CD4-positive, CD25-positive, alpha-beta regulatory T cell (primary cell): ENCODE results near the gene LTV1. TPM values are rescaled to one million over a fixed set of nuclear protein-coding genes. Genes with fewer than 3 reads are reported as not detected.

Source experiments
- ATAC-seq, 2 donors: fragments of 150-1000 bp; cut with Tn5 transposase; one replicate each; pipeline ENCODE4 v1.10.0; 2021; ENCODE audit warnings: low read depth in 2 of 2, moderate number of reproducible peaks in 2 of 2, moderate library complexity in 1 of 2
- DNase-seq, 3 donors: peaks; one replicate each; pipeline versions ENCODE4 v3.0.0 to v3.0.0-alpha.2; 2012 to 2022; ENCODE audit warnings: mixed read lengths in 1 of 3
- H3K27ac ChIP-seq: one replicate; pipeline ENCODE4 v1.7.0; 2013; ENCODE audit warnings: mild to moderate bottlenecking, low read length; ENCODE audit not compliant: insufficient read depth, poor library complexity, severe bottlenecking
- H3K27me3 ChIP-seq: one replicate; pipeline ENCODE4 v1.7.0; 2013; ENCODE audit warnings: low read length; ENCODE audit not compliant: control insufficient read depth, insufficient read depth
- H3K36me3 ChIP-seq: one replicate; pipeline ENCODE4 v1.7.0; 2013; ENCODE audit warnings: mild to moderate bottlenecking, low read length, moderate library complexity; ENCODE audit not compliant: control insufficient read depth, insufficient read depth
- H3K4me1 ChIP-seq: 2 replicates; pipeline ENCODE4 v1.7.0; 2013; ENCODE audit warnings: mild to moderate bottlenecking, low read length; ENCODE audit not compliant: insufficient read depth, control insufficient read depth, poor library complexity, severe bottlenecking
- H3K4me3 ChIP-seq: one replicate; pipeline ENCODE4 v1.7.0; 2013; ENCODE audit warnings: low read depth, mild to moderate bottlenecking, low read length, moderate library complexity
- H3K9me3 ChIP-seq, 2 experiments: 1 replicate in 1 of 2; 2 replicates in 1 of 2; pipeline ENCODE4 v1.7.0; 2013; ENCODE audit warnings: low read length in 2 of 2, mild to moderate bottlenecking in 1 of 2, moderate library complexity in 1 of 2; ENCODE audit not compliant: control insufficient read depth in 2 of 2
- H3K27ac Mint-ChIP-seq, 3 donors: one replicate each; pipeline ENCODE4 v1.8.0; 2020 to 2022; ENCODE audit warnings: mild to moderate bottlenecking in 3 of 3, mixed read lengths in 3 of 3, moderate library complexity in 2 of 3
- H3K27me3 Mint-ChIP-seq: one replicate; pipeline ENCODE4 v1.8.0; 2022; ENCODE audit warnings: mild to moderate bottlenecking, mixed read lengths
- H3K36me3 Mint-ChIP-seq: one replicate; pipeline ENCODE4 v1.8.0; 2020; ENCODE audit warnings: mixed read lengths
- H3K4me1 Mint-ChIP-seq, 4 donors: one replicate each; pipeline ENCODE4 v1.8.0; 2020 to 2022; ENCODE audit warnings: mixed read lengths in 4 of 4, mild to moderate bottlenecking in 1 of 4
- H3K4me3 Mint-ChIP-seq, 4 donors: one replicate each; pipeline ENCODE4 v1.8.0; 2020 to 2022; ENCODE audit warnings: mild to moderate bottlenecking in 4 of 4, mixed read lengths in 4 of 4, moderate library complexity in 3 of 4
- H3K9me3 Mint-ChIP-seq, 7 donors: one replicate each; pipeline ENCODE4 v1.8.0; 2020 to 2022; ENCODE audit warnings: mixed read lengths in 7 of 7, mild to moderate bottlenecking in 3 of 7, moderate library complexity in 2 of 7
- polyA plus RNA-seq, 4 donors: library from polyadenylated mRNA; unstranded; fragments of 300-500 nt; fragmentation: Illumina TruSeq; gene quantifications; one replicate each; pipeline ENCODE4 v1.2.3, GENCODE V29; 2021
- total RNA-seq: library from RNA; stranded (reverse); gene quantifications from one replicate; pipeline ENCODE4 v1.2.3, GENCODE V29; 2022

Gene LTV1
- total and polyA plus RNA-seq, 5 donors from 2014 or later, result 17.4 to 24.2 (median 19.0) TPM

DNA sequence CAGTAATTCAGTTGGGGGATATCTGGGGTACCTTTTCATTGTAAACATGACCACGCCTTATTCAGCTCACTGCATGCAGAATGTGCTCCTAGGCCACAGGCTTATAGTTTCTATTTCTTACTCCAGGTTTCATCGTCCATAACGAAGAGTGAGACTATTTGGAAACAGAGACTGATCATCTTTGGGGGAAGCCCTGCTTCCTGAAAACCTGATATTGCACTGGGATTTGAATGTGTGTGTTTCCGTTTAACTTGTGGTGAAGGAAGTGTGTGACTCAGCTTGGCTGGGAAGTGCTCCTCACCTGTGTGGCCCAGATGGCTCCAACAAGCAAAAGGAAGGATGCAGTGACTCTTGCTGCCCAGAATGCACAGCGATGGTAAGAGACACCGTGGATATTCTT is 19.6 kb upstream of the LTV1 start:
- H3K27ac ChIP-seq, result no peak overlapping the region
- H3K36me3 ChIP-seq, result peaks cover 14% of the 10 kb centered on the region
- H3K4me1 Mint-ChIP-seq, result peaks cover 0 to 4% (median under 1%) of the 10 kb centered on the region in 4 donors
- H3K4me3 ChIP-seq, result no peak overlapping the region
- H3K27ac Mint-ChIP-seq, result no peak overlapping the region
- no peaks in the 10 kb centered on the region for H3K27me3 Mint-ChIP-seq
- H3K4me3 Mint-ChIP-seq, result no peak overlapping the region
- H3K4me1 ChIP-seq, result no peaks in the 10 kb centered on the region
- no peak for ATAC-seq
- DNase-seq, result no peak
- peaks cover 18% of the 10 kb centered on the region for H3K36me3 Mint-ChIP-seq
- no peaks in the 10 kb centered on the region for H3K27me3 ChIP-seq
- H3K9me3 ChIP-seq, result no peaks in the 10 kb centered on the region
- H3K9me3 Mint-ChIP-seq, result no peaks in the 10 kb centered on the region

DNA sequence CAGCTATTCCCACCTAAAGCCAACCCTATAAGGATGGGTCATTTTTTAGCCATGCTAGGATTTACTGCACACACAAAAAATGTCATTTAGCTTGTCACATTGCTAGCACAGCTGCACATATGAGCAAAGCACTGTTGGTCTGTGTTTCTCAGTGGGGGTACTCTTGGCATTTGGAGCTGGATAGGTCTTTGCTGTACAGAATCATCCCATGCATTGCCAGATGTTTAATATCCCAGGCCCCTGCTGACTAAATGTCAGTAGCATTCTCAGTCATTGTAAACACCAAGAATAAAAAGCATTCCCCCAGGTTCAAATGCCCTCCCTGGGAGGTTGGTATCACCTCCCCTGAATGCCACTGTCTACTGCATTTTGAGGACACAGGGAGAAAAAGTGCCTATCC is 14.6 kb upstream of the LTV1 start:
- H3K27ac ChIP-seq, result no peak overlapping the region
- peaks cover 9% of the 10 kb centered on the region for H3K36me3 ChIP-seq
- Mint-ChIP-seq H3K4me3 (no peak overlapping the region), H3K4me1 (no peaks in the 10 kb centered on the region), H3K27me3 (no peaks in the 10 kb centered on the region), H3K9me3 (no peaks in the 10 kb centered on the region), H3K36me3 (peaks cover 5% of the 10 kb centered on the region), H3K27ac (no peak overlapping the region)
- no peaks in the 10 kb centered on the region for H3K27me3 ChIP-seq
- H3K9me3 ChIP-seq, result no peaks in the 10 kb centered on the region
- H3K4me3 ChIP-seq, result no peak overlapping the region
- DNase-seq (no peak), ATAC-seq (no peak)
- no peaks in the 10 kb centered on the region for H3K4me1 ChIP-seq

DNA sequence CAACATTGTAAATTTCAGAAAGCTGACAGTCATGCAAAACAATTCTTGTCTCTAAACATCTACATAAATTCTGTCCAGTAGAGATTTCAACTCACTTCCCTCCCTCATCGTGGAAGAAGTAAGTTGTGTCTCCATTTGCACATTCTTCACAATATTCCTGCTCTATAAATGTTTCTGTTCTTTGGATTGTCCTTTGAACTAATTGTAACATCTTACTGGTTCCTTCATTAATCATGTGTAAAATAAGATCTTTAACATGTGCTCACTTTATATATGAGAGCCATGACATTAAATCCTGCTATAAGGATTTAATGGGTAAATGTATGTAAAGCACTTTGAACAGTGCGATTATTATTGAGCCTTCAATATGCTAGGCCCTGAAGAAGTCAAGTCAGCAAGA is 7.0 kb upstream of the LTV1 start:
- Mint-ChIP-seq H3K4me1 (no peaks in the 10 kb centered on the region), H3K27ac (peak overlapping the region in 1 of 3 donors; percentile 7), H3K36me3 (no peaks in the 10 kb centered on the region), H3K4me3 (no peak overlapping the region), H3K9me3 (no peaks in the 10 kb centered on the region), H3K27me3 (no peaks in the 10 kb centered on the region)
- no peak for ATAC-seq
- Histone ChIP-seq H3K27ac (no peak overlapping the region), H3K27me3 (no peaks in the 10 kb centered on the region), H3K4me3 (no peak overlapping the region), H3K9me3 (no peaks in the 10 kb centered on the region), H3K36me3 (no peaks in the 10 kb centered on the region), H3K4me1 (no peaks in the 10 kb centered on the region)
- DNase-seq, result no peak

DNA sequence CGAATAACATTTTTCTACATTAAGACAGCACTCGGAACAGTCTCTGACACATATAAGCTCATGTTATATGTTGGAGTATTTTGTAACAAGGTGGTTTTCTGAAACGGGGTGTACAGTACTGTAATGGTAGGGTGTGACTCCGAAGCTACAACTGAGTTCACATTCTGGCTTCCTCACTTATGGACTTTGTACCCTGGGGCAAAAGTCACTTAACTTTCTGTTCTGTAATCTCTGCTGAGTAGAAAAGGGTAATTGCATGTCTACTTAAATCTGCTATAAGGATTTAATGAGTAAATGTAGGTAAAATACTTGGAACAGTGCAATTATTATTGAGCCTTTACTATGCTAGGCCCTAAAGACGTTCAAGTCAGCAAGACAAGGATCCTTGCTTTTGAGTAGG is 4.7 kb upstream of the LTV1 start:
- ATAC-seq (no peak), DNase-seq (no peak)
- H3K9me3 ChIP-seq, result no peaks in the 10 kb centered on the region
- no peaks in the 10 kb centered on the region for H3K36me3 Mint-ChIP-seq
- H3K9me3 Mint-ChIP-seq, result no peaks in the 10 kb centered on the region
- H3K27me3 Mint-ChIP-seq, result no peaks in the 10 kb centered on the region
- no peak overlapping the region for H3K27ac Mint-ChIP-seq
- H3K4me1 Mint-ChIP-seq, result peaks cover 0 to 7% (median 5%) of the 10 kb centered on the region in 4 donors
- H3K4me3 Mint-ChIP-seq, result peak overlapping the region in 1 of 4 donors; percentile 43
- peaks cover 7% of the 10 kb centered on the region for H3K4me1 ChIP-seq
- no peak overlapping the region for H3K27ac ChIP-seq
- H3K27me3 ChIP-seq, result no peaks in the 10 kb centered on the region
- no peaks in the 10 kb centered on the region for H3K36me3 ChIP-seq
- H3K4me3 ChIP-seq, result no peak overlapping the region

DNA sequence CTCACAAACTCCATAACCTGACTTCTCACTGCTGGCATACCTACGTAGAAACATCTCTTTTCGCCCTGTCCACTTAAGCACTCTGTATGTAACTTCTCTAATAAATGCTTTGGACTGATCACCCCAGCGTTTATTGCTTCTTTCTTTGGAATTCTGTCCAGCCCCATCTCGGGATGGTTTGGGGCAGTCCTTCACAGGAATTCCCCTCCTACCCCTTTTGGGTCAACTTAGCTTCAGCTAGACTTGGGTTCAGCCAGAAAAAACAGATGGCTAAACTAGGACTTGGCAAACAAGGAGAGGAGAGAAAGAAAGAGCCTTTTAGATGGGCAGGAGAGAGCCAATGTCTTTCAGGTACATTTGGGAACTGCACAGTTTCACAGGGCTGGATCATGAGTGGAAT is 3.9 kb upstream of the LTV1 start:
- peaks cover 15% of the 10 kb centered on the region for H3K4me1 ChIP-seq
- Mint-ChIP-seq H3K27me3 (no peaks in the 10 kb centered on the region), H3K9me3 (no peaks in the 10 kb centered on the region), H3K4me3 (peak overlapping the region in 1 of 4 donors; percentile 43), H3K36me3 (peaks cover 2% of the 10 kb centered on the region), H3K27ac (no peak overlapping the region), H3K4me1 (peaks cover 1 to 13% (median 11%) of the 10 kb centered on the region in 4 donors)
- H3K27me3 ChIP-seq, result no peaks in the 10 kb centered on the region
- H3K36me3 ChIP-seq, result no peaks in the 10 kb centered on the region
- H3K9me3 ChIP-seq, result no peaks in the 10 kb centered on the region
- ATAC-seq, result no peak
- no peak for DNase-seq
- H3K4me3 ChIP-seq, result no peak overlapping the region
- H3K27ac ChIP-seq, result no peak overlapping the region

DNA sequence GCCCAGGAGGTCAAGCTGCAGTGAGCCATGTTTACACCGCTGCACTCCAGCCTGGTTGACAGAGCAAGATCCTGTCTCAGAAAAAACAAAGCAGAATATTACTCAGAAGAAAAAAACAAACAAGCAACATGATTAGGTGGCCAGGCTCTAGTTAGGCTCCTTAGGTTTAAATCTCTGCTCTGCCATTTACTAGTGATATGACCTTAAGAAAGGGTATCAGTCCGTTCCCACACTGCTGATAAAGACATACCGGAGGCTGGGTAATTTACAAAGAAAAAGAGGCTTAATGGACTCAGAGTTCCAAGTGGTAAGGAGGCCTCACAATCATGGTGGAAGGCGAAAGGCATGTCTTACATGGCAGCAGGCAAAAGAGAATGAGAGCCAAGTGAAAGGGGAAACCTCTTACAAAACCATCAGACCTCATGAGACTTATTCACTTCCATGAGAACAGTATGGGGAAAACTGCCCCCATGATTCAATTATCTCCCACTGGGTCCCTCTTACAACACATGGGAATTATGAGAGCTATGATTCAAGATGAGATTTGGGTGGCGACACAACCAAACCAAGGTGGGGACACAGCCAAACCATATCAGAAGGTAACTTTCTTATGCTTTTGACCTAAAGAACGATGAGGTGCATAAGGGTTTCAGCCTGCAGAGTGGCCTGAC is 2.4 kb upstream of the LTV1 start:
- Mint-ChIP-seq H3K9me3 (no peaks in the 10 kb centered on the region), H3K36me3 (peaks cover 5% of the 10 kb centered on the region), H3K27ac (peak overlapping the region in 2 of 3 donors; percentile 54 to 62), H3K27me3 (no peaks in the 10 kb centered on the region), H3K4me3 (peak overlapping the region in 3 of 4 donors; percentile 54 to 93 (median 66)), H3K4me1 (peaks cover 5 to 24% (median 17%) of the 10 kb centered on the region in 4 donors)
- Histone ChIP-seq H3K4me1 (peaks cover 25% of the 10 kb centered on the region), H3K4me3 (no peak overlapping the region), H3K9me3 (no peaks in the 10 kb centered on the region), H3K27me3 (no peaks in the 10 kb centered on the region), H3K36me3 (peaks cover 10% of the 10 kb centered on the region), H3K27ac (no peak overlapping the region)
- ATAC-seq (no peak), DNase-seq (no peak)

DNA sequence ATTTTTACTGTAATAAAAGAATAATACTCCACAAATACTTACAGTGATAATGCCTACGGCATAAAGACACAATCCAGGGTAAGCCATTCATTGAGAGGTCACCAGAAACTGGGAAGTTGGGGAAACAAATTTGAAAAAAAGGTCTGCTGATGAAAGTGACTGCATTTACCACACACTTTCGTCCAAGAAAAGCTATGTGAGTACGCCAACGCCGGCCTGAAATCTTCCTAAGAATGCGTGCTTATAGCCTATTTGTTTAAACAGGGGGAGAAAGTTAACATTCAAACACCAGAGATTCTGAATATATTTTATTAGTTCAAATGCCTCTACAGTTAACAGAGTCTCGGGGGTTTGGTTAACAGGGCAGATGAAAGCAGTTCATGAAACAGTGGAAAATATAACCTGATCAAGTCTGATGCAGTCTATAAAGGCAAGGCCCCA is 657 bp upstream of the LTV1 start:
- peak overlapping the region; percentile 93 to 98 (median 96) for H3K4me3 Mint-ChIP-seq
- peaks cover 25% of the 10 kb centered on the region for H3K4me1 ChIP-seq
- H3K4me3 ChIP-seq, result peak overlapping the region; percentile 91
- H3K9me3 ChIP-seq, result no peaks in the 10 kb centered on the region
- peaks cover 10 to 30% (median 24%) of the 10 kb centered on the region in 4 donors for H3K4me1 Mint-ChIP-seq
- peak overlapping the region; percentile 93 for H3K27ac ChIP-seq
- no peaks in the 10 kb centered on the region for H3K27me3 Mint-ChIP-seq
- H3K9me3 Mint-ChIP-seq, result no peaks in the 10 kb centered on the region
- H3K36me3 ChIP-seq, result peaks cover 27% of the 10 kb centered on the region
- DNase-seq (no peak), ATAC-seq (peak; percentile 33 to 36)
- H3K27ac Mint-ChIP-seq, result peak overlapping the region; percentile 96 to 99 (median 98)
- no peaks in the 10 kb centered on the region for H3K27me3 ChIP-seq
- peaks cover 10% of the 10 kb centered on the region for H3K36me3 Mint-ChIP-seq

DNA sequence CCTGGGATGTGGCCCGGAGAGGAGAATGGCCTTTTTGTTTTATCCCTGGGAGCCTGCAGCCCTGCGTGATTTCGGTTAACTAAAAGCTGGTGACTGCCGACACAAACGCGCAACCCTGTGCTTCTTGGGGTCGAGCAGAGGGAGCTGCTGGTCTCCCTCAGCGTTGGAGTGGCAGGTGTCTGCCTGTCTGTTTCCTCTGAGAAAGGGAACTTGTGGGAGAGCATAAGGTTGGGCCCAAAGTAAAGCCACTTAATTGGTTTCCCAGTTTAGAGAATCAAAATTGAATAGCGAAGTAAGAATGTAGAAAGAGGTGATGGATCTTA is 500 bp downstream of the LTV1 start:
- H3K27me3 Mint-ChIP-seq, result no peaks in the 10 kb centered on the region
- Histone ChIP-seq H3K27ac (peak overlapping the region; percentile 93), H3K4me3 (peak overlapping the region; percentile 91), H3K36me3 (peaks cover 38% of the 10 kb centered on the region), H3K27me3 (no peaks in the 10 kb centered on the region), H3K4me1 (peaks cover 25% of the 10 kb centered on the region), H3K9me3 (no peaks in the 10 kb centered on the region)
- H3K27ac Mint-ChIP-seq, result peak overlapping the region; percentile 91 to 99 (median 98)
- H3K9me3 Mint-ChIP-seq, result no peaks in the 10 kb centered on the region
- H3K36me3 Mint-ChIP-seq, result peaks cover 19% of the 10 kb centered on the region
- peaks cover 10 to 35% (median 30%) of the 10 kb centered on the region in 4 donors for H3K4me1 Mint-ChIP-seq
- no peak for ATAC-seq
- DNase-seq, result no peak
- peak overlapping the region; percentile 93 to 98 (median 96) for H3K4me3 Mint-ChIP-seq
